H1 (cell line): ENCODE data around the gene AGRP. TPM values are rescaled to one million over a fixed set of nuclear protein-coding genes. Genes with fewer than 3 reads are reported as not detected.

Source experiments
- ATF2 ChIP-seq: IDR thresholded peaks from 2 replicates; pipeline ENCODE4 v1.6.1; 2012; ENCODE audit warnings: low read length, inconsistent platforms
- polyA plus RNA-seq, 7 experiments: library from polyadenylated mRNA; depleted of rRNA in 3 of 7; stranded (reverse) in 5 of 7; unstranded in 2 of 7; fragments of >200 nt in 5 of 7; fragments of 200-250 nt in 2 of 7; gene quantifications; 1 replicate in 5 of 7; 2 replicates in 1 of 7; 4 replicates in 1 of 7; pipeline versions ENCODE4 v1.2.1 to v1.2.3, GENCODE V29; 2011 to 2013; ENCODE audit warnings: missing spikeins in 2 of 7, mixed read lengths in 2 of 7
- total RNA-seq: library from RNA; stranded (reverse); fragmentation: NEBNext Ultra II Directional; extraction: Animal tissue kit (Norgen Biotek cat#: 25700); gene quantifications from 2 replicates; pipeline ENCODE4 v1.2.1, GENCODE V29; 2021

Gene AGRP
- total and polyA plus RNA-seq, 2 of the 8 experiments (the other 6 are each of a cell fraction or from before 2014, with no cell fraction given), result not detected

GRCh38 chr16:67462279-67462655 is 21.1 kb downstream of the AGRP start (continued):
- no peak for TF ChIP-seq ATF2
